B cell (primary cell): ENCODE measurements around the gene SNRPB2. TPM values are rescaled to one million over a fixed set of nuclear protein-coding genes. Genes with fewer than 3 reads are reported as not detected.

Experiments used
- ATAC-seq: fragments of 200-7000 bp; cut with Tn5 transposase; one replicate; pipeline ENCODE4 v1.10.0; 2021; ENCODE audit warnings: low read depth, mild to moderate bottlenecking, moderate number of reproducible peaks, moderate library complexity
- CTCF ChIA-PET: fragments of 350-600 bp; sonication (Branson Sonifier 250); formaldehyde crosslinking; loops from one replicate; lab custom pipeline; 2021; ENCODE audit warnings: antibody characterized with exemption, inconsistent platforms; lab: Charles Lee
- POLR2A ChIA-PET: fragments of 350-600 bp; sonication (Branson Sonifier 250); formaldehyde crosslinking; loops from one replicate; lab custom pipeline; 2021; ENCODE audit warnings: antibody characterized with exemption; lab: Charles Lee
- DNase-seq: peaks from one replicate; pipeline ENCODE4 v3.0.0; 2013
- H2AFZ ChIP-seq: 2 replicates; pipeline ENCODE4 v1.6.1; 2012; ENCODE audit warnings: mild to moderate bottlenecking, low read depth, low read length; ENCODE audit not compliant: insufficient read depth, poor library complexity, severe bottlenecking
- H3K27ac ChIP-seq, 2 donors: 1 replicate in 1 of 2; 2 replicates in 1 of 2; pipeline ENCODE4 v1.5.1; 2012 to 2013; ENCODE audit warnings: low read length in 2 of 2, mild to moderate bottlenecking in 2 of 2, moderate library complexity in 1 of 2
- H3K27me3 ChIP-seq, 4 experiments: fragments of 200-600 bp in 1 of 4; sonication (generic) in 1 of 4; replicated peaks in 1 of 4; 1 replicate in 2 of 4; 2 replicates in 2 of 4; pipeline versions ENCODE4 v1.6.1 to v1.7.0; 2013 to 2016; ENCODE audit warnings: low read length in 3 of 4, mild to moderate bottlenecking in 2 of 4, mixed read lengths in 1 of 4, moderate library complexity in 1 of 4; ENCODE audit not compliant: insufficient read depth in 4 of 4, control insufficient read depth in 3 of 4; ENCODE audit errors: control extremely low read depth in 1 of 4
- H3K36me3 ChIP-seq, 2 experiments: replicated peaks in 1 of 2; 1 replicate in 1 of 2; 2 replicates in 1 of 2; pipeline versions ENCODE4 v1.6.1 to v1.7.1; 2013; ENCODE audit warnings: low read length in 1 of 2; ENCODE audit not compliant: insufficient read depth in 2 of 2, control insufficient read depth in 1 of 2; ENCODE audit errors: control extremely low read depth in 1 of 2, extremely low read depth in 1 of 2
- H3K4me1 ChIP-seq, 2 donors: fragments of 200-600 bp in 1 of 2; sonication (generic) in 1 of 2; 1 replicate in 1 of 2; 2 replicates in 1 of 2; pipeline versions ENCODE4 v1.5.1 to v1.6.1; 2013 to 2017; ENCODE audit warnings: low read length in 2 of 2; ENCODE audit not compliant: control insufficient read depth in 2 of 2, insufficient read depth in 2 of 2
- H3K4me2 ChIP-seq: replicated peaks from 2 replicates; pipeline ENCODE3; 2012; ENCODE audit warnings: mild to moderate bottlenecking, low read depth, low read length; ENCODE audit not compliant: poor library complexity, severe bottlenecking
- H3K4me3 ChIP-seq, 5 experiments: fragments of 200-600 bp in 1 of 5; sonication (generic) in 1 of 5; 1 replicate in 3 of 5; 2 replicates in 2 of 5; pipeline versions ENCODE4 v1.5.1 to v1.7.0; 2011 to 2016; ENCODE audit warnings: low read length in 4 of 5, mild to moderate bottlenecking in 4 of 5, low read depth in 2 of 5, control low read depth in 1 of 5, moderate library complexity in 1 of 5; ENCODE audit not compliant: insufficient read depth in 1 of 5; ENCODE audit errors: control extremely low read depth in 1 of 5, extremely low read depth in 1 of 5
- H3K79me2 ChIP-seq: fragments of 200-600 bp; sonication (generic); one replicate; pipeline ENCODE4 v1.6.0; 2016; ENCODE audit warnings: low read length; ENCODE audit not compliant: control insufficient read depth, insufficient read depth
- H3K9ac ChIP-seq: fragments of 200-600 bp; sonication (generic); 2 replicates; pipeline ENCODE4 v1.6.1; 2017; ENCODE audit warnings: mild to moderate bottlenecking, low read length, moderate library complexity
- H3K9me3 ChIP-seq, 3 donors: one replicate each; pipeline versions ENCODE4 v1.6.1 to v1.7.1; 2013; ENCODE audit warnings: low read length in 2 of 3; ENCODE audit not compliant: control insufficient read depth in 2 of 3, insufficient read depth in 1 of 3; ENCODE audit errors: control extremely low read depth in 1 of 3
- H4K20me1 ChIP-seq: 2 replicates; pipeline ENCODE4 v1.6.0; 2012; ENCODE audit warnings: mild to moderate bottlenecking, low read length; ENCODE audit not compliant: insufficient read depth, control insufficient read depth, poor library complexity, severe bottlenecking
- H3K27ac Mint-ChIP-seq: one replicate; pipeline ENCODE4 v1.8.0; 2021; ENCODE audit warnings: mixed read lengths
- H3K27me3 Mint-ChIP-seq: one replicate; pipeline ENCODE4 v1.8.0; 2021; ENCODE audit warnings: mixed read lengths
- H3K4me1 Mint-ChIP-seq: one replicate; pipeline ENCODE4 v1.8.0; 2021; ENCODE audit warnings: mixed read lengths
- H3K4me3 Mint-ChIP-seq: one replicate; pipeline ENCODE4 v1.8.0; 2021; ENCODE audit warnings: mixed read lengths
- H3K9me3 Mint-ChIP-seq: one replicate; pipeline ENCODE4 v1.8.0; 2022; ENCODE audit warnings: mixed read lengths; ENCODE audit not compliant: insufficient read depth
- CTCF ChIP-seq: fragments of 200-600 bp; IDR thresholded peaks from one replicate; pipeline ENCODE4 v1.8.0; 2022; ENCODE audit warnings: antibody characterized with exemption, mild to moderate bottlenecking
- EZH2 ChIP-seq: IDR thresholded peaks from 2 replicates; pipeline ENCODE4 v1.6.1; 2012; ENCODE audit warnings: borderline replicate concordance, low read depth, mild to moderate bottlenecking, moderate library complexity, low read length; ENCODE audit not compliant: insufficient read depth, poor library complexity, severe bottlenecking
- WGBS: methylation state at CpG from one replicate; pipeline ENCODE4 v1.1.5; 2013; ENCODE audit warnings: missing lambda C conversion rate; ENCODE audit not compliant: insufficient coverage; 5-methylcytosine and 5-hydroxymethylcytosine counted together
- intact Hi-C: fragments of 100-400 bp; cut with micrococcal nuclease; formaldehyde crosslinking; loops from one replicate; pipeline ENCODE4 v1.10.0; 2022
- polyA plus RNA-seq: library from polyadenylated mRNA; depleted of rRNA; stranded (reverse); fragments of >200 nt; gene quantifications from 2 replicates; pipeline ENCODE4 v1.2.3, GENCODE V29; 2012
- total RNA-seq, 2 donors: library from RNA; stranded (reverse); fragments of 120-200 nt in 1 of 2; gene quantifications; 1 replicate in 1 of 2; 2 replicates in 1 of 2; pipeline versions ENCODE4 v1.2.3 to v1.2.4, GENCODE V29; 2013 to 2022

SNRPB2 gene
- total and polyA plus RNA-seq, 2 donors (not counting 1 experiment from before 2014, with no cell fraction given): 22.4 to 38.3 TPM

DNA sequence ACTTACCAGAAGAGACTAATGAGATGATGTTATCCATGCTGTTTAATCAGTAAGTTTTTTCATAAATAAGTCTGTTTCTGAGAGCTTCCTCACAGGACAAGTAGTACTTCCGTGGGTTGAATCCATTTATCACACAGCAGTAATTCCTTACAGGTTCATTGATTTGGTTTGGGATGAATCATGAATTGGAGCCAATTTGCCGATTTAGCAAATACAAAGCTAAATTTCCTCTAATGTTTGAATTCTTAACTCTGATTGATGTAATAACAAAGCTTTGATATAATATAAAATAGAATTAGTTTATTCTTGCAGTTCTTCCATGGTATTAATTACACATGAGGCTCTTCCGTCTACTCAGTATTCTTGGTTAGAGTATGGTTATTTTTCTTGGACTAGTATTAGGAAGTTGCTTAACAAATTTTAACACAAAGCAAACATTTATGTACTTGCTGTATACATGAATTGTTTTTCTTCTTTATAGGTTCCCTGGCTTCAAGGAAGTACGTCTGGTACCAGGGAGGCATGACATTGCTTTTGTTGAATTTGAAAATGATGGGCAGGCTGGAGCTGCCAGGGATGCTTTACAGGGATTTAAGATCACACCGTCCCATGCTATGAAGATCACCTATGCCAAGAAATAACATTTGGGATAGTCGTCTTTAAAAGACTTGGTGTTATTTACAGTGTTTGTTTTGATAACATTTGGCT, 10.7 kb downstream of the SNRPB2 start:
- Histone ChIP-seq H2AFZ (no peak overlapping the region), H3K4me1 (no peaks in the 10 kb centered on the region), H3K36me3 (peaks cover 16 to 50% of the 10 kb centered on the region in 2 experiments), H3K27me3 (no peaks in the 10 kb centered on the region), H3K79me2 (no peaks in the 10 kb centered on the region), H3K4me2 (no peak overlapping the region), H3K4me3 (no peak overlapping the region), H3K27ac (no peak overlapping the region), H3K9me3 (no peaks in the 10 kb centered on the region), H4K20me1 (peaks cover 8% of the 10 kb centered on the region), H3K9ac (no peak overlapping the region)
- H3K27ac Mint-ChIP-seq: no peak overlapping the region
- no peaks in the 10 kb centered on the region for H3K27me3 Mint-ChIP-seq
- H3K4me1 Mint-ChIP-seq: no peaks in the 10 kb centered on the region
- ATAC-seq (no peak), DNase-seq (no peak)
- H3K4me3 Mint-ChIP-seq: no peak overlapping the region
- intact Hi-C loops: no loop called here
- H3K9me3 Mint-ChIP-seq: no peaks in the 10 kb centered on the region
- ChIA-PET POLR2A (no interaction called here), CTCF (interaction anchor here (0.5 kb wide), 1 partner anchor 265 kb away, joined by 4 read pairs; no protein-coding TSS in a partner anchor)
- WGBS: 100% methylated on average over 2 of the region's 6 CpGs
- TF ChIP-seq CTCF: no peak
- no peak for TF ChIP-seq EZH2

GRCh38 chr20:16744178-16744807, 14.5 kb downstream of the SNRPB2 start:
- no peak overlapping the region for H3K27ac Mint-ChIP-seq
- intact Hi-C loops: no loop called here
- no peaks in the 10 kb centered on the region for H4K20me1 ChIP-seq
- no peak for DNase-seq
- no peak overlapping the region for H3K4me3 Mint-ChIP-seq
- TF ChIP-seq CTCF: no peak
- TF ChIP-seq EZH2: no peak
- no peaks in the 10 kb centered on the region for H3K9me3 ChIP-seq
- ChIA-PET CTCF (no interaction called here), POLR2A (no interaction called here)
- H3K9ac ChIP-seq: no peak overlapping the region
- H3K4me3 ChIP-seq: no peak overlapping the region
- no peaks in the 10 kb centered on the region for H3K27me3 ChIP-seq
- H3K4me2 ChIP-seq: no peak overlapping the region
- H3K27ac ChIP-seq: no peak overlapping the region
- no peaks in the 10 kb centered on the region for H3K79me2 ChIP-seq
- H3K36me3 ChIP-seq: peaks cover 5 to 22% of the 10 kb centered on the region in 2 experiments
- H3K9me3 Mint-ChIP-seq: no peaks in the 10 kb centered on the region
- 86% methylated on average over 2 of the region's 3 CpGs for WGBS
- H3K4me1 Mint-ChIP-seq: no peaks in the 10 kb centered on the region
- H3K27me3 Mint-ChIP-seq: peaks cover 15% of the 10 kb centered on the region
- H2AFZ ChIP-seq: no peak overlapping the region
- no peak for ATAC-seq
- H3K4me1 ChIP-seq: no peaks in the 10 kb centered on the region
